Measurements from ENCODE around the gene RAD51B.

RAD51B gene

GRCh38 chr14:68508581-68508980 is 689.0 kb downstream of the RAD51B start:
- H3K27ac ChIP-seq, result peak overlapping the region; percentile 2; the same call in 1 of the 2 replicates
- TF ChIP-seq CTCF (conservative IDR thresholded peaks at IDR 0.05; ENCODE audit: low read depth), result no peak
- CTCF ChIA-PET, result interaction anchor here (0.7 kb wide), 1 partner anchor 197 kb away, joined by 3 read pairs; no protein-coding TSS in a partner anchor
- no peak for DNase-seq (ENCODE audit: low spot score)
- POLR2A ChIA-PET (ENCODE audit: low non-redundant PET), result no interaction called here

- peak overlapping the region; percentile 70; the same call in 1 of the 2 replicates for H3K27ac ChIP-seq
- no peak for DNase-seq (ENCODE audit: low spot score)
- no peak for TF ChIP-seq CTCF (conservative IDR thresholded peaks at IDR 0.05; ENCODE audit: low read depth)
- POLR2A ChIA-PET (ENCODE audit: low non-redundant PET), result no interaction called here
- CTCF ChIA-PET, result interaction anchor here (0.7 kb wide), 1 partner anchor 132 kb away, joined by 3 read pairs; no protein-coding TSS in a partner anchor
Observed at GRCh38 chr14:68509188-68509983, 689.8 kb downstream of the RAD51B start.

- H3K27ac ChIP-seq, result peak overlapping the region; percentile 70
- DNase-seq (ENCODE audit: low spot score), result no peak
- TF ChIP-seq CTCF (conservative IDR thresholded peaks at IDR 0.05; ENCODE audit: low read depth), result no peak
- ChIA-PET CTCF (no interaction called here), POLR2A (ENCODE audit: low non-redundant PET) (no interaction called here)
Observed at GRCh38 chr14:68510201-68511128, 690.9 kb downstream of the RAD51B start.

- TF ChIP-seq CTCF (conservative IDR thresholded peaks at IDR 0.05; ENCODE audit: low read depth), result no peak
- H3K27ac ChIP-seq, result peak overlapping the region; percentile 70
- DNase-seq (ENCODE audit: low spot score), result no peak
- POLR2A ChIA-PET (ENCODE audit: low non-redundant PET), result no interaction called here
- CTCF ChIA-PET, result no interaction called here
Observed at GRCh38 chr14:68511129-68512047, 691.8 kb downstream of the RAD51B start.

- POLR2A ChIA-PET (ENCODE audit: low non-redundant PET), result no interaction called here
- CTCF ChIA-PET, result no interaction called here
- no peak for TF ChIP-seq CTCF (conservative IDR thresholded peaks at IDR 0.05; ENCODE audit: low read depth)
- no peak overlapping the region; the same call in 1 of the 2 replicates for H3K27ac ChIP-seq
- DNase-seq (ENCODE audit: low spot score), result no peak
Observed at GRCh38 chr14:68512088-68512487, 692.5 kb downstream of the RAD51B start.

Data from RWPE1 (cell line).